ENCODE data around the gene FAM171A2. TPM values are rescaled to one million over a fixed set of nuclear protein-coding genes. Genes with fewer than 3 reads are reported as not detected.

The FAM171A2 gene
- total and polyA plus RNA-seq, 7 donors: 0.66 to 1.7 (median 1.4) TPM; not detected in 2

DNA sequence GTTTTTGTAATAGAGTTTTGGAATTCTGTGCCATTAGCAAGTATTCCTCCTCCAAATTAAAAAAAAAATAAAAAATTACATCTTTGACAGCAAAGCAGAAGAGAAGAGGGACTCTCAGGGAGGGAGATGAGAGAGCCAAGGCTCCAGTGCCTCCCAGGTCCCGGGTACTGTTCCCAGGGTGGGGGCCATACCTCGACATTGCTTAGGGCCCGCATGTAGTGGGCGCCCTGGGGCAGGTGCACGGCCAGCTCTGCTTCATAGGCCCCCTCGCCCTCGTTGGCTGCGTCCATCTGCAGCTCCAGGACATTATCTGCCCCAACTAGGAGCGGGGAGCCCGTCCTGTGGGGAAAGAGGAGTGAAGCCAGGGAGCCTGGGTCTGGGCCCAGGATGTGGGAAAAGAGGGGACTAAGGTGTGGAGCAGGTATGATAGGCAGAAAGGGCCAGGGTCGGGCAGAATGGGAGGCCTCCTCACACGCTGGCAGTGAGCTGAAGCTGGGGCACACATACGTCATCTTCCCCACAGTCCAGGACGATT, 14.6 kb upstream of the FAM171A2 start:
- DNase-seq: no peak
- peaks cover 0 to 7% (median 3%) of the 10 kb centered on the region in 4 donors for H3K4me1 ChIP-seq
- no peak overlapping the region for H3K27ac ChIP-seq
- H3K4me3 ChIP-seq: no peak overlapping the region
- peaks cover 0 to 15% (median 0%) of the 10 kb centered on the region in 3 donors for H3K27me3 ChIP-seq
- TF ChIP-seq POLR2AphosphoS5 (IDR thresholded peaks at IDR 0.05) (no peak), POLR2A (IDR thresholded peaks at IDR 0.05) (no peak), EP300 (IDR thresholded peaks at IDR 0.05) (no peak), CTCF (IDR thresholded peaks at IDR 0.05) (no peak)
- 78 to 86% methylated on average over 14 of the region's 14 CpGs for WGBS, 2 donors
- H3K36me3 ChIP-seq: no peaks in the 10 kb centered on the region
- intact Hi-C loops (cut with DNase I): no loop called here
- H3K9me3 ChIP-seq: no peaks in the 10 kb centered on the region

DNA sequence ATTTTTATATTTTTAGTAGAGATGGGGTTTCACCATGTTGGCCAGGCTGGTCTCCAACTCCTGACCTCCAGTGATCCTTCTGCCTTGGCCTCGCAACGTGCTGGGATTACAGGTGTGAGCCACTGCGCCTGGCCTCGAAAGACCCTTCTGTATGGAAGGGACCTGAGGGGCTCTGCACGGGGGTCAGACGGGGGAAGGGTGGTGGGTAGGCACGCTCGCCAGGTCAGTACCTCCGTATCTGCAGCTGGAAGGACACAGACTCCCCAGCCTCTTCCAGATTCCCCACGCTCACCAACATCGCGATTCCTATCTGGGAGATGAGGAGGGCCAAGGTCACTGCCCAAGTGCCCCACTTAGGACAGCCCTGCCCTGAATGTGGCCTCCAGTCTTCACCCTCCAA, 13.1 kb upstream of the FAM171A2 start:
- Histone ChIP-seq H3K4me3 (no peak overlapping the region), H3K27me3 (peaks cover 0 to 24% (median 0%) of the 10 kb centered on the region in 3 donors), H3K9me3 (no peaks in the 10 kb centered on the region), H3K4me1 (peaks cover 0 to 7% (median 3%) of the 10 kb centered on the region in 4 donors), H3K27ac (no peak overlapping the region), H3K36me3 (no peaks in the 10 kb centered on the region)
- intact Hi-C loops (cut with DNase I): no loop called here
- 88 to 89% methylated on average over 12 of the region's 12 CpGs for WGBS, 2 donors
- DNase-seq: no peak
- TF ChIP-seq CTCF (IDR thresholded peaks at IDR 0.05) (no peak), POLR2A (IDR thresholded peaks at IDR 0.05) (no peak), POLR2AphosphoS5 (IDR thresholded peaks at IDR 0.05) (no peak), EP300 (IDR thresholded peaks at IDR 0.05) (no peak)

DNA sequence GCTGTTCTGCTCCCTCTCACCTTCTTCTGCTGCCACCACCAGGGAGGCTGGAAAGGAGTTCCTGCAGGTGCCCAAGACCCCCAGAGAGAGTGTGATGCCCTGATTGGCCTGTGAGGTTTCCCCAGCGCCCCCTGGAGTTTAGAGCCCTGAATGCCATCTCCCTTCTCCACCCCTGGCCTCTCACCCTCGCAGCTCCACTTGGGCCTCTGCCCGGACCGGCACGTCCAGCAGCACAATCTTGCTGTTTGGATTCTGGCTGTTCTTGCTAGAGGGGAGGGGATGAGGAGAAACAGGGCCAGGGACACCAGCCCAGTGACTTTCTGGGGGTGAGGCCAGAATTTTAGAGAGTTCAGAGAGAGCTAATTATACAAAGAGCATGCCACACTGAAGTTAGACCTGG, 12.5 kb upstream of the FAM171A2 start:
- intact Hi-C loops (cut with DNase I): no loop called here
- no peak for TF ChIP-seq POLR2AphosphoS5 (IDR thresholded peaks at IDR 0.05)
- H3K36me3 ChIP-seq: no peaks in the 10 kb centered on the region
- peaks cover 0 to 7% (median 3%) of the 10 kb centered on the region in 4 donors for H3K4me1 ChIP-seq
- peaks cover 0 to 27% (median 0%) of the 10 kb centered on the region in 3 donors for H3K27me3 ChIP-seq
- H3K27ac ChIP-seq: no peak overlapping the region
- WGBS, 2 donors: 9 to 25% methylated on average over 5 of the region's 5 CpGs
- DNase-seq: peak; percentile 70
- H3K9me3 ChIP-seq: no peaks in the 10 kb centered on the region
- H3K4me3 ChIP-seq: no peak overlapping the region

DNA sequence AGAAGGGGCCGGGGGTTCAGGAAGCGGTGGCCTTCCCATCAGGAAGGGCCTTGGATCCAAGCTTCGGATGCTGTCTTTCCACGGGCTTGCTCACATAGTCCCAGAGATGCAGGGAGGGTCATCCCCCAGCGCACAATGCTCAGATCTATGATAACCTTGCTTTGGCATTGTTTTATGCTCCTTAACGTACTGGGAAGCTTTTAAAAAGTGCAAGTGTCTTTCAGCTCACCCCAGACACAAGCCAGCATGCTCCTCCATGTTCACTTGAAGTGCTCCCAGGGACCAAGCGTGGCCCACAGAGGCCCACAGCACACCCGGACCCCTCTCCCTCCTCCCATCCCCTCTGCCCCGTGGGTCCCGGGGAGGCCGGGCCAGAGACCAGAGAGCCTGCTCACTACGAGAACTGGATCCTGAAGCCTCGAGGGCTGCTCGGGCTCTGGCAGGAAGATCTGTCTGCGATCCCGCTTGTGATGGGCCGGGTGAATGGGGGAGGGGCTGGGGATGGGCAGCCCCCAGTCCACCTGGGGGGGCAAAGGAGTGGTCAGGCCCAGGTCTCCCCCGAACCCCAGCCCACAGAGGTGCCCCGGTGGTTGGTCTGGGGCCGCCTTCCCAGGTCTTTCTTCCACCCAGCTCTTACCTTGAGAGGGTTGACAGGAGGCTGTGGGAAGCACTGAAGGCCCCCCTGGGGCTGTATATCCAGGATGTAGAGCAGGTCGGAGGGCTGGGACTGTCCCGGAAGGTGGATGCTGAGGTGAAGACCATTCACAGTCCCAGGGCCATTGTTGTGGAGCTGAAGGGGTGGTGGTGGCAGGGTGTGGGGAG, 11.8 kb upstream of the FAM171A2 start:
- 36 to 48% methylated on average over 22 of the region's 22 CpGs for WGBS, 2 donors

More for the DNA sequence above, 11.8 kb upstream of the FAM171A2 start:
- intact Hi-C loops (cut with DNase I): no loop called here
- Histone ChIP-seq H3K4me1 (peaks cover 0 to 7% (median 3%) of the 10 kb centered on the region in 4 donors), H3K4me3 (no peak overlapping the region), H3K9me3 (no peaks in the 10 kb centered on the region), H3K36me3 (no peaks in the 10 kb centered on the region), H3K27me3 (peaks cover 0 to 34% (median 0%) of the 10 kb centered on the region in 3 donors), H3K27ac (no peak overlapping the region)
- TF ChIP-seq EP300 (IDR thresholded peaks at IDR 0.05): no peak
- no peak for TF ChIP-seq POLR2AphosphoS5 (IDR thresholded peaks at IDR 0.05)
- no peak for TF ChIP-seq CTCF (IDR thresholded peaks at IDR 0.05)
- no peak for TF ChIP-seq POLR2A (IDR thresholded peaks at IDR 0.05)
- DNase-seq: no peak
